Suprapubic skin (tissue), 4 donors: ENCODE results near the gene TP53TG5. TPM values are rescaled to one million over a fixed set of nuclear protein-coding genes. Genes with fewer than 3 reads are reported as not detected.

ENCODE experiments used
- DNase-seq, 2 donors: peaks; one replicate each; pipeline ENCODE4 v3.0.0-alpha.2; 2019; ENCODE audit warnings: low spot score in 2 of 2
- H3K27ac ChIP-seq: fragments of 200-600 bp; sonication (generic); one replicate; pipeline ENCODE4 v1.5.1; 2019
- H3K27me3 ChIP-seq: fragments of 200-600 bp; sonication (generic); one replicate; pipeline ENCODE4 v1.5.1; 2019
- H3K36me3 ChIP-seq: fragments of 200-600 bp; sonication (generic); one replicate; pipeline ENCODE4 v1.5.1; 2019
- H3K4me1 ChIP-seq: fragments of 200-600 bp; sonication (generic); one replicate; pipeline ENCODE4 v1.5.1; 2019
- H3K4me3 ChIP-seq: fragments of 200-600 bp; sonication (generic); one replicate; pipeline ENCODE4 v1.5.1; 2019; ENCODE audit warnings: mild to moderate bottlenecking
- H3K9me3 ChIP-seq: fragments of 200-600 bp; sonication (generic); one replicate; pipeline ENCODE4 v1.5.1; 2019
- EP300 ChIP-seq: sonication (generic); formaldehyde crosslinking; IDR thresholded peaks from one replicate; pipeline ENCODE4 v1.6.1; 2017; ENCODE audit warnings: antibody characterized with exemption
- POLR2A ChIP-seq, 2 donors: fragments of 450-650 bp; IDR thresholded peaks; one replicate each; pipeline ENCODE4 v1.6.1; 2017; ENCODE audit warnings: antibody characterized with exemption in 2 of 2, mild to moderate bottlenecking in 2 of 2, moderate library complexity in 2 of 2
- POLR2AphosphoS5 ChIP-seq, 3 donors: sonication (generic); formaldehyde crosslinking; IDR thresholded peaks; one replicate each; pipeline ENCODE4 v1.6.1; 2017; ENCODE audit warnings: antibody characterized with exemption in 3 of 3
- WGBS: methylation state at CpG from one replicate; pipeline ENCODE4 v1.1.5; 2018; 5-methylcytosine and 5-hydroxymethylcytosine counted together
- total RNA-seq, 4 donors: library from RNA; depleted of rRNA; stranded (reverse); fragments of >200 nt; gene quantifications; one replicate each; pipeline ENCODE4 v1.1.0, GENCODE V29; 2016
- TF ChIP-seq, protein P1 (sequence below), 2 donors: fragments of 200-600 bp in 1 of 2; fragments of 450-650 bp in 1 of 2; sonication (generic) in 1 of 2; IDR thresholded peaks; one replicate each; pipeline ENCODE4 v1.5.1; 2016 to 2019; ENCODE audit warnings: antibody characterized with exemption in 2 of 2, mild to moderate bottlenecking in 1 of 2, moderate library complexity in 1 of 2

Gene TP53TG5
- total RNA-seq, 4 donors from 2014 or later = 0.32 TPM; not detected in 3

- Histone ChIP-seq H3K36me3 (peaks cover 4% of the 10 kb centered on the region), H3K4me1 (no peaks in the 10 kb centered on the region), H3K27ac (no peak overlapping the region), H3K4me3 (no peak overlapping the region), H3K9me3 (no peaks in the 10 kb centered on the region), H3K27me3 (no peaks in the 10 kb centered on the region)
- DNase-seq = no peak
- 91% methylated on average over 17 of the region's 21 CpGs for WGBS
- TF ChIP-seq EP300 (no peak), POLR2A (IDR thresholded peaks at IDR 0.05) (no peak), POLR2AphosphoS5 (IDR thresholded peaks at IDR 0.05) (no peak)
These were observed 16.3 kb upstream of the TP53TG5 start for GRCh38 chr20:45394221-45395113.

GRCh38 chr20:45392733-45393132 is 14.6 kb upstream of the TP53TG5 start:
- Histone ChIP-seq H3K4me1 (no peaks in the 10 kb centered on the region), H3K9me3 (no peaks in the 10 kb centered on the region), H3K36me3 (peaks cover 4% of the 10 kb centered on the region), H3K27me3 (no peaks in the 10 kb centered on the region), H3K4me3 (no peak overlapping the region), H3K27ac (no peak overlapping the region)
- DNase-seq = no peak
- no peak for TF ChIP-seq POLR2AphosphoS5 (IDR thresholded peaks at IDR 0.05)
- TF ChIP-seq, protein P1, sequence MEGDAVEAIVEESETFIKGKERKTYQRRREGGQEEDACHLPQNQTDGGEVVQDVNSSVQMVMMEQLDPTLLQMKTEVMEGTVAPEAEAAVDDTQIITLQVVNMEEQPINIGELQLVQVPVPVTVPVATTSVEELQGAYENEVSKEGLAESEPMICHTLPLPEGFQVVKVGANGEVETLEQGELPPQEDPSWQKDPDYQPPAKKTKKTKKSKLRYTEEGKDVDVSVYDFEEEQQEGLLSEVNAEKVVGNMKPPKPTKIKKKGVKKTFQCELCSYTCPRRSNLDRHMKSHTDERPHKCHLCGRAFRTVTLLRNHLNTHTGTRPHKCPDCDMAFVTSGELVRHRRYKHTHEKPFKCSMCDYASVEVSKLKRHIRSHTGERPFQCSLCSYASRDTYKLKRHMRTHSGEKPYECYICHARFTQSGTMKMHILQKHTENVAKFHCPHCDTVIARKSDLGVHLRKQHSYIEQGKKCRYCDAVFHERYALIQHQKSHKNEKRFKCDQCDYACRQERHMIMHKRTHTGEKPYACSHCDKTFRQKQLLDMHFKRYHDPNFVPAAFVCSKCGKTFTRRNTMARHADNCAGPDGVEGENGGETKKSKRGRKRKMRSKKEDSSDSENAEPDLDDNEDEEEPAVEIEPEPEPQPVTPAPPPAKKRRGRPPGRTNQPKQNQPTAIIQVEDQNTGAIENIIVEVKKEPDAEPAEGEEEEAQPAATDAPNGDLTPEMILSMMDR (IDR thresholded peaks at IDR 0.05) = no peak
- 88% methylated on average over 3 of the region's 3 CpGs for WGBS

GRCh38 chr20:45391559-45391958 is 13.4 kb upstream of the TP53TG5 start:
- H3K27me3 ChIP-seq = no peaks in the 10 kb centered on the region
- H3K4me1 ChIP-seq = no peaks in the 10 kb centered on the region
- DNase-seq = no peak
- no peaks in the 10 kb centered on the region for H3K9me3 ChIP-seq
- H3K27ac ChIP-seq = no peak overlapping the region
- WGBS = 61% methylated on average over 2 of the region's 2 CpGs
- no peak for TF ChIP-seq EP300
- TF ChIP-seq POLR2A (IDR thresholded peaks at IDR 0.05) = no peak
- TF ChIP-seq POLR2AphosphoS5 (IDR thresholded peaks at IDR 0.05) = no peak
- TF ChIP-seq, protein P1 (IDR thresholded peaks at IDR 0.05) = no peak
- H3K4me3 ChIP-seq = no peak overlapping the region
- peaks cover 4% of the 10 kb centered on the region for H3K36me3 ChIP-seq

- Histone ChIP-seq H3K27ac (no peak overlapping the region), H3K36me3 (peaks cover 4% of the 10 kb centered on the region), H3K27me3 (no peaks in the 10 kb centered on the region), H3K4me1 (no peaks in the 10 kb centered on the region), H3K9me3 (no peaks in the 10 kb centered on the region), H3K4me3 (no peak overlapping the region)
- no peak for DNase-seq
- 95% methylated on average over 2 of the region's 2 CpGs for WGBS
- TF ChIP-seq POLR2A (IDR thresholded peaks at IDR 0.05) (no peak), POLR2AphosphoS5 (IDR thresholded peaks at IDR 0.05) (no peak), EP300 (no peak)
- TF ChIP-seq, protein P1 (IDR thresholded peaks at IDR 0.05) = no peak
These were observed 12.8 kb upstream of the TP53TG5 start for GRCh38 chr20:45390931-45391330.

GRCh38 chr20:45387274-45387673 is 9.1 kb upstream of the TP53TG5 start:
- TF ChIP-seq POLR2AphosphoS5 (IDR thresholded peaks at IDR 0.05) (no peak), EP300 (no peak), POLR2A (IDR thresholded peaks at IDR 0.05) (no peak)
- TF ChIP-seq, protein P1 (IDR thresholded peaks at IDR 0.05) = no peak
- WGBS = 87% methylated on average over 1 of the region's 1 CpG
- H3K9me3 ChIP-seq = no peaks in the 10 kb centered on the region
- no peaks in the 10 kb centered on the region for H3K36me3 ChIP-seq
- no peak overlapping the region for H3K4me3 ChIP-seq
- no peaks in the 10 kb centered on the region for H3K27me3 ChIP-seq
- no peak for DNase-seq
- no peaks in the 10 kb centered on the region for H3K4me1 ChIP-seq
- H3K27ac ChIP-seq = no peak overlapping the region
